AG04449 (cell line): Measurements from ENCODE around the gene DPF1.

Source experiments
- CTCF ChIA-PET: fragments of 350-600 bp; formaldehyde crosslinking; extraction: SDS; loops from one replicate; lab custom pipeline; 2021; ENCODE audit warnings: antibody characterized with exemption; lab: Yijun Ruan, JAX
- POLR2A ChIA-PET: fragments of 400-600, 350-600 bp; formaldehyde crosslinking; extraction: SDS; loops from one replicate; lab custom pipeline; 2020; ENCODE audit warnings: antibody characterized with exemption, inconsistent platforms; lab: Yijun Ruan, JAX
- DNase-seq: peaks from one replicate; pipeline ENCODE4 v3.0.0-alpha.2; 2010; ENCODE audit warnings: low read depth, low spot score
- H3K4me3 ChIP-seq: 2 replicates; pipeline ENCODE4 v1.5.1; 2011; ENCODE audit warnings: low read depth, mild to moderate bottlenecking, control low read depth, low read length
- TF ChIP-seq, protein P1 (sequence below): IDR thresholded peaks from one replicate; pipeline ENCODE4 v1.5.1; 2011; ENCODE audit warnings: mild to moderate bottlenecking, moderate library complexity, low read length, control low read depth, inconsistent platforms; ENCODE audit not compliant: insufficient read depth; ENCODE audit errors: missing control alignments

DPF1 gene

DNA sequence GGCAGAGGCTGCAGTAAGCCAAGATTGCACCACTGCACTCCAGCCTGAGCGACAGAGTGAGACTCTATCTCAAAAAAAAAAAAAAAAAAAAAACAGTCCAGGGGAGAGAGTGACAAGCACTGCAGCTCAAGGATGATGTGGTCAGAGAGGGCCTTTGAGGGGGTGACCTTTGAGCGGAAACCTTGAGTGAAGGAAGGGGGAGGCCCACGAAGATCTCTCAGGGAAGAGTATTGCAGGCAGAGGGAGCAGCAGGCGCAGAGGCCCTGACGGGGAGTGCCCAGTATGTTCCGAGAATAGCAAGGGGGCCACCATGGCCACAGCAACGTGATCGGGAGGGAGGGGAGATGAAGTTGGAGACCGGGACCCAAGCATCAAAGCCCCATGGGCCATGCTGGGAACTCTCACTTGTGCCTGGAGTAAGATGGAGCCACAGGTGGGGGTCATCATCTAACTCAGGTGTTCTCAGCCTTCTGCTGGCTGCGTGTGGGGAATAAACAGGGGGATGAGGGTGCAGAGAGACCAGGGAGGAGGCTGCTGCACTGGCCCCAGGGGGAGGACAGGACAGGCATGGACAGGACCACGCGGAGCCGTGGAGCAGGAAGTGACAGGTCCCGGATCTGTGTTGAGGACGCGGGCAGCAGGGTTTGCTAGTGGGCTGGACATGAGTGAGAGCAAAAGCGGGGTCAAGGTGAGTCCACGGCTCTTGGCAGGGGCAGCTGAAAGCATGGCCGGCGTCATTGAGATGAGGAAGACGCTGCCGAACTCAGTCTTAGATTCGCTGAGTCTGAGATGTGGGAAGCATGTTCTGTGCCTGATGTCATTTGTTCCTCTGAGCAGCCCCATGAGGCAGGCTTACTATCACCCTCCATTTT lies 60.4 kb downstream of the DPF1 start:
- no peak overlapping the region for H3K4me3 ChIP-seq
- TF ChIP-seq, protein P1, sequence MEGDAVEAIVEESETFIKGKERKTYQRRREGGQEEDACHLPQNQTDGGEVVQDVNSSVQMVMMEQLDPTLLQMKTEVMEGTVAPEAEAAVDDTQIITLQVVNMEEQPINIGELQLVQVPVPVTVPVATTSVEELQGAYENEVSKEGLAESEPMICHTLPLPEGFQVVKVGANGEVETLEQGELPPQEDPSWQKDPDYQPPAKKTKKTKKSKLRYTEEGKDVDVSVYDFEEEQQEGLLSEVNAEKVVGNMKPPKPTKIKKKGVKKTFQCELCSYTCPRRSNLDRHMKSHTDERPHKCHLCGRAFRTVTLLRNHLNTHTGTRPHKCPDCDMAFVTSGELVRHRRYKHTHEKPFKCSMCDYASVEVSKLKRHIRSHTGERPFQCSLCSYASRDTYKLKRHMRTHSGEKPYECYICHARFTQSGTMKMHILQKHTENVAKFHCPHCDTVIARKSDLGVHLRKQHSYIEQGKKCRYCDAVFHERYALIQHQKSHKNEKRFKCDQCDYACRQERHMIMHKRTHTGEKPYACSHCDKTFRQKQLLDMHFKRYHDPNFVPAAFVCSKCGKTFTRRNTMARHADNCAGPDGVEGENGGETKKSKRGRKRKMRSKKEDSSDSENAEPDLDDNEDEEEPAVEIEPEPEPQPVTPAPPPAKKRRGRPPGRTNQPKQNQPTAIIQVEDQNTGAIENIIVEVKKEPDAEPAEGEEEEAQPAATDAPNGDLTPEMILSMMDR: no peak
- CTCF ChIA-PET: no interaction called here
- POLR2A ChIA-PET: no interaction called here
- DNase-seq: no peak

DNA sequence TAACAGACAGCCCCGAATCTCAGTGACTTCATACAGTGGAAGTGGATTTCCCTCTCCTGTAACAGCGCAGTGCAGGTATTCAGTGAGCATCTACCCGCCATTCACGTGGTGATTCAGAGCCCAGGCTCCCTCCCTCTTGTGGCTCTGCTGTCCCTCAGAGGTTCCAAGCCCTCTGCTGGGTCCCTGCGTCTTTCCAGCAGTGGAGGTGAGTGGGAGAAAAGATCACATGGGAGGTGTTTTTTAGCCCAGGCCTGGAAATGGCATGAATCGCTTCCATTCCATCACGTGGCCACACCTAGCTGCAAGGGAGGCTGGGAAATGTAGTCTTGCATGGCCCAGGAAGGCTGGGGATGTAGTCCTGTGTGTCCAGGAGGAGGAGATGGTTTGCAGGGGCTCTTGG lies 61.4 kb downstream of the DPF1 start:
- H3K4me3 ChIP-seq: no peak overlapping the region
- ChIA-PET CTCF (interaction anchor here (1.8 kb wide), 1 partner anchor 260 kb away, joined by 5 read pairs; no protein-coding TSS in a partner anchor), POLR2A (no interaction called here)
- TF ChIP-seq, protein P1: no peak
- no peak for DNase-seq

DNA sequence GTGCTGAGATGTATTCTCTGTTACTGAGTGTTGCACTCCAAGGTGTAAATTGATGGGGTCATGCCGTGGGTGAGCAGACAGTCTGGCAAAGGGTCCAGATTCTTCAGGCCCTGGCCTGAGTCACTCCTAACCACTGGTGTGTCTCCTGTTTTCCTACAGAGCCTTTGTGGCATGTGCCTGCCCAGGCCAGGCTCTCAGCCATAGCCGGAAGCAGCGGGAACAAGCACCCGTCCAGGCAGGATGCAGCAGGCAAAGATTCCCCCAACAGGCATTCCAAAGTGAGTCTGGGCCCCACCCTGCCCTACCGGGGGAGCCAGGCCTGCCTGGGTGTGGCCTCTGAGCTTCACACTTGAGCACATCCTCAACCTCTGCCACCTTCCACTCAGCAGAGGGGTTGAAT lies 61.9 kb downstream of the DPF1 start:
- POLR2A ChIA-PET: no interaction called here
- CTCF ChIA-PET: interaction anchor here (1.8 kb wide), 1 partner anchor 260 kb away, joined by 5 read pairs; no protein-coding TSS in a partner anchor
- DNase-seq: no peak

More for the DNA sequence above, 61.9 kb downstream of the DPF1 start:
- TF ChIP-seq, protein P1: no peak
- H3K4me3 ChIP-seq: no peak overlapping the region
